Heart left ventricle (tissue), 16 donors: ENCODE results near the gene FOXE1. TPM values are rescaled to one million over a fixed set of nuclear protein-coding genes. Genes with fewer than 3 reads are reported as not detected.

ENCODE experiments used
- ATAC-seq, 4 donors: fragments of 200-7000 bp; cut with Tn5 transposase; one replicate each; pipeline ENCODE4 v1.9.1; 2020 to 2022; ENCODE audit warnings: moderate library complexity in 4 of 4, mild to moderate bottlenecking in 3 of 4, moderate number of reproducible peaks in 1 of 4
- DNase-seq, 5 donors: peaks; one replicate each; pipeline ENCODE4 v3.0.0-alpha.2; 2020
- H3K27ac ChIP-seq, 12 donors: fragments of 200-600 bp; sonication (generic) in 4 of 12; one replicate each; pipeline versions ENCODE4 v1.5.0 to v1.8.0; 2016 to 2022; ENCODE audit warnings: mild to moderate bottlenecking in 2 of 12
- H3K27me3 ChIP-seq, 9 donors: fragments of 200-600 bp; sonication (generic) in 2 of 9; one replicate each; pipeline versions ENCODE4 v1.5.1 to v1.8.0; 2016 to 2022; ENCODE audit warnings: mild to moderate bottlenecking in 3 of 9
- H3K36me3 ChIP-seq, 9 donors: fragments of 200-600 bp; sonication (generic) in 2 of 9; one replicate each; pipeline versions ENCODE4 v1.5.0 to v1.8.0; 2018 to 2022; ENCODE audit warnings: mild to moderate bottlenecking in 2 of 9
- H3K4me1 ChIP-seq, 12 donors: fragments of 200-600 bp; sonication (generic) in 4 of 12; one replicate each; pipeline versions ENCODE4 v1.5.0 to v1.8.0; 2016 to 2022; ENCODE audit warnings: mild to moderate bottlenecking in 3 of 12
- H3K4me3 ChIP-seq, 12 donors: fragments of 200-600 bp; sonication (generic) in 4 of 12; one replicate each; pipeline versions ENCODE4 v1.5.0 to v1.8.0; 2017 to 2022; ENCODE audit warnings: mild to moderate bottlenecking in 9 of 12, moderate library complexity in 4 of 12
- H3K9me3 ChIP-seq, 12 donors: fragments of 200-600 bp; sonication (generic) in 4 of 12; one replicate each; pipeline versions ENCODE4 v1.5.0 to v1.8.0; 2016 to 2022; ENCODE audit warnings: mild to moderate bottlenecking in 1 of 12
- POLR2A ChIP-seq, 2 donors: fragments of 450-650 bp; IDR thresholded peaks; one replicate each; pipeline ENCODE4 v1.6.1; 2017; ENCODE audit warnings: antibody characterized with exemption in 2 of 2, mild to moderate bottlenecking in 2 of 2, moderate library complexity in 2 of 2
- whole genome bisulfite sequencing, 4 donors: extraction: QIAGEN DNeasy Blood & Tissue Kit in 2 of 4; methylation state at CpG; one replicate each; pipeline versions ENCODE4 v1.1.5 to v1.1.7; 2013 to 2018; 5-methylcytosine and 5-hydroxymethylcytosine counted together
- intact Hi-C, 10 donors: fragments of 100-400 bp; cut with DNase I; formaldehyde crosslinking; loops; one replicate each; pipeline versions ENCODE4 v1.11.1 to v1.14.2; 2022
- polyA plus RNA-seq, 2 donors: library from polyadenylated mRNA; stranded (reverse); fragments of 200-250 nt; gene quantifications; one replicate each; pipeline ENCODE4 v1.2.3, GENCODE V29; 2013
- total RNA-seq, 9 donors: library from RNA; depleted of rRNA in 2 of 9; stranded (reverse); fragments of >200 nt in 2 of 9; fragmentation: NEBNext Ultra II Directional in 3 of 9; extraction: Animal tissue kit (Norgen Biotek cat#: 25700) in 3 of 9; gene quantifications; one replicate each; pipeline versions ENCODE4 v1.1.0 to v1.2.4, GENCODE V29; 2016 to 2023
- TF ChIP-seq, protein P1 (sequence below), 12 donors: fragments of 200-600 bp; sonication (generic) in 4 of 12; IDR thresholded peaks; one replicate each; pipeline versions ENCODE4 v1.5.0 to v1.8.0; 2018 to 2022; ENCODE audit warnings: antibody characterized with exemption in 12 of 12, mild to moderate bottlenecking in 5 of 12
- donor health status: ischemic (EF 13 %, LVEDD 7.1; RV severe dilation, severe dysfunction).
- donor health status: healthy with polysubstance abuse.
- donor health status: DM: no; HTN: yes; CAD: no.
- donor health status: DM: no; HTN: no; CAD: no.
- donor health status: ischemic (EF 25% LVEDD 6.9; RV normal size, moderate dysfunction).
- donor health status: ischemic (EF 25% LVEDD 5.7; RV mildly dilated, moderate dysfunction).
- donor health status: healthy.
- donor health status: DM: yes; HTN: yes; CAD: no.
- donor health status: ischemic (EF 35%, LVEDD 5.7; RV mildly dilated, moderate dysfunction).
- donor health status: nonischemic (EF 11% LVEDD 7.7; RV severe dilation, severe dysfunction).
- donor health status: DM: yes; HTN: yes; CAD: no.
- donor health status: PGD.
- donor health status: ischemic (EF 29% LVEDD 5.4; RV normal size, mild dysfunction).
- donor health status: nonischemic (EF 23%, LVEDD 6.1; RV moderate dilation, normal function).

FOXE1 gene
- total and polyA plus RNA-seq, 11 donors: not detected

GRCh38 chr9:97866300-97866699 is 13.3 kb downstream of the FOXE1 start:
- 96 to 98% (median 97%) methylated on average over 1 of the region's 1 CpG for WGBS, 4 donors
- H3K27me3 ChIP-seq: peaks cover 0 to 38% (median 3%) of the 10 kb centered on the region in 9 donors

GRCh38 chr9:97866848-97867247 is 13.8 kb downstream of the FOXE1 start:
- no peak for TF ChIP-seq POLR2A (IDR thresholded peaks at IDR 0.05)
- TF ChIP-seq, protein P1, sequence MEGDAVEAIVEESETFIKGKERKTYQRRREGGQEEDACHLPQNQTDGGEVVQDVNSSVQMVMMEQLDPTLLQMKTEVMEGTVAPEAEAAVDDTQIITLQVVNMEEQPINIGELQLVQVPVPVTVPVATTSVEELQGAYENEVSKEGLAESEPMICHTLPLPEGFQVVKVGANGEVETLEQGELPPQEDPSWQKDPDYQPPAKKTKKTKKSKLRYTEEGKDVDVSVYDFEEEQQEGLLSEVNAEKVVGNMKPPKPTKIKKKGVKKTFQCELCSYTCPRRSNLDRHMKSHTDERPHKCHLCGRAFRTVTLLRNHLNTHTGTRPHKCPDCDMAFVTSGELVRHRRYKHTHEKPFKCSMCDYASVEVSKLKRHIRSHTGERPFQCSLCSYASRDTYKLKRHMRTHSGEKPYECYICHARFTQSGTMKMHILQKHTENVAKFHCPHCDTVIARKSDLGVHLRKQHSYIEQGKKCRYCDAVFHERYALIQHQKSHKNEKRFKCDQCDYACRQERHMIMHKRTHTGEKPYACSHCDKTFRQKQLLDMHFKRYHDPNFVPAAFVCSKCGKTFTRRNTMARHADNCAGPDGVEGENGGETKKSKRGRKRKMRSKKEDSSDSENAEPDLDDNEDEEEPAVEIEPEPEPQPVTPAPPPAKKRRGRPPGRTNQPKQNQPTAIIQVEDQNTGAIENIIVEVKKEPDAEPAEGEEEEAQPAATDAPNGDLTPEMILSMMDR (IDR thresholded peaks at IDR 0.05): no peak
- no peak for DNase-seq
- intact Hi-C loops: no loop called here
- Histone ChIP-seq H3K27me3 (peaks cover 0 to 32% (median 3%) of the 10 kb centered on the region in 9 donors), H3K9me3 (peaks cover 0 to 22% (median 8%) of the 10 kb centered on the region in 12 donors), H3K36me3 (no peaks in the 10 kb centered on the region), H3K4me1 (no peaks in the 10 kb centered on the region), H3K4me3 (no peak overlapping the region), H3K27ac (no peak overlapping the region)
- ATAC-seq: no peak

More at GRCh38 chr9:97866300-97866699, 13.3 kb downstream of the FOXE1 start:
- H3K36me3 ChIP-seq: no peaks in the 10 kb centered on the region
- TF ChIP-seq, protein P1 (IDR thresholded peaks at IDR 0.05): no peak
- TF ChIP-seq POLR2A (IDR thresholded peaks at IDR 0.05): no peak
- H3K27ac ChIP-seq: no peak overlapping the region
- intact Hi-C loops: no loop called here
- H3K4me3 ChIP-seq: no peak overlapping the region
- DNase-seq: no peak
- no peaks in the 10 kb centered on the region for H3K4me1 ChIP-seq
- peaks cover 0 to 22% (median 8%) of the 10 kb centered on the region in 12 donors for H3K9me3 ChIP-seq
- ATAC-seq: no peak

- intact Hi-C loops: no loop called here
- DNase-seq: no peak
Observed at GRCh38 chr9:97868859-97869258, 15.8 kb downstream of the FOXE1 start.

GRCh38 chr9:97873425-97873824 is 20.4 kb downstream of the FOXE1 start:
- ATAC-seq (no peak), DNase-seq (no peak)
- H3K4me3 ChIP-seq: no peak overlapping the region
- no peak overlapping the region for H3K27ac ChIP-seq
- no peak for TF ChIP-seq POLR2A (IDR thresholded peaks at IDR 0.05)
- TF ChIP-seq, protein P1 (IDR thresholded peaks at IDR 0.05): no peak
- peaks cover 0 to 14% (median 8%) of the 10 kb centered on the region in 12 donors for H3K4me1 ChIP-seq
- no peaks in the 10 kb centered on the region for H3K36me3 ChIP-seq
- intact Hi-C loops: no loop called here
- 78 to 88% (median 80%) methylated on average over 3 of the region's 3 CpGs for WGBS, 4 donors
- H3K9me3 ChIP-seq: no peaks in the 10 kb centered on the region
- peaks cover 0 to 7% (median 0%) of the 10 kb centered on the region in 9 donors for H3K27me3 ChIP-seq

More at GRCh38 chr9:97868859-97869258, 15.8 kb downstream of the FOXE1 start:
- Histone ChIP-seq H3K36me3 (no peaks in the 10 kb centered on the region), H3K4me3 (no peak overlapping the region), H3K27me3 (peaks cover 0 to 20% (median 0%) of the 10 kb centered on the region in 9 donors), H3K4me1 (no peaks in the 10 kb centered on the region), H3K9me3 (peaks cover 0 to 22% (median 8%) of the 10 kb centered on the region in 12 donors), H3K27ac (no peak overlapping the region)
- no peak for TF ChIP-seq POLR2A (IDR thresholded peaks at IDR 0.05)
- TF ChIP-seq, protein P1 (IDR thresholded peaks at IDR 0.05): no peak
- 64 to 84% (median 79%) methylated on average over 3 of the region's 3 CpGs for WGBS, 4 donors
- ATAC-seq: no peak
